ENCODE measurements around the gene PDZRN3.

- TF ChIP-seq CTCF (conservative IDR thresholded peaks at IDR 0.05; ENCODE audit: low read depth in 2 of 2) (no peak), POLR2AphosphoS5 (IDR thresholded peaks at IDR 0.05; ENCODE audit: low read depth) (no peak), EZH2 (IDR thresholded peaks at IDR 0.05; ENCODE audit: low read depth, unreplicated experiment) (no peak), STAT1 (IDR thresholded peaks at IDR 0.05; ENCODE audit: unreplicated experiment) (no peak), EZH2phosphoT487 (IDR thresholded peaks at IDR 0.05; ENCODE audit: unreplicated experiment) (no peak), CREB1 (CRISPR knock-in tag; IDR thresholded peaks at IDR 0.05; ENCODE audit: low read depth) (no peak), REST (IDR thresholded peaks at IDR 0.05; ENCODE audit: unreplicated experiment) (no peak), ZNF114 (CRISPR knock-in tag; IDR thresholded peaks at IDR 0.05) (no peak), JUNB (IDR thresholded peaks at IDR 0.05; ENCODE audit: unreplicated experiment) (no peak), NANOG (IDR thresholded peaks at IDR 0.05; ENCODE audit: borderline replicate concordance) (no peak), ETS1 (IDR thresholded peaks at IDR 0.05) (no peak)
These were observed 124.4 kb downstream of the PDZRN3 start for GRCh38 chr3:73500321-73500720.
